CD4-positive, alpha-beta memory T cell (primary cell): ENCODE data around the gene MANEAL. TPM values are rescaled to one million over a fixed set of nuclear protein-coding genes. Genes with fewer than 3 reads are reported as not detected.

Experiments
- CTCF ChIA-PET: fragments of 350-600 bp; sonication (Branson Sonifier 250); formaldehyde crosslinking; loops from one replicate; lab custom pipeline; 2021; ENCODE audit warnings: inconsistent platforms; ENCODE audit not compliant: partially characterized antibody; lab: Charles Lee
- POLR2A ChIA-PET: fragments of 350-600 bp; sonication (Branson Sonifier 250); formaldehyde crosslinking; loops from one replicate; lab custom pipeline; 2021; ENCODE audit not compliant: partially characterized antibody; lab: Charles Lee
- DNase-seq, 5 donors: peaks; one replicate each; pipeline versions ENCODE4 v3.0.0 to v3.0.0-alpha.2; 2020 to 2022; ENCODE audit warnings: mixed read lengths in 1 of 5
- H3K27ac ChIP-seq: one replicate; pipeline ENCODE4 v1.7.0; 2013; ENCODE audit warnings: low read depth, low read length
- H3K27me3 ChIP-seq: 2 replicates; pipeline ENCODE4 v1.7.0; 2013; ENCODE audit warnings: mild to moderate bottlenecking, low read length, moderate library complexity; ENCODE audit not compliant: insufficient read depth
- H3K36me3 ChIP-seq: 2 replicates; pipeline ENCODE4 v1.7.0; 2013; ENCODE audit warnings: mild to moderate bottlenecking, low read length, moderate library complexity; ENCODE audit not compliant: insufficient read depth
- H3K4me1 ChIP-seq: 2 replicates; pipeline ENCODE4 v1.7.0; 2013; ENCODE audit warnings: mild to moderate bottlenecking, low read length, moderate library complexity; ENCODE audit not compliant: insufficient read depth
- H3K4me3 ChIP-seq, 2 donors: one replicate each; pipeline ENCODE4 v1.7.0; 2013; ENCODE audit warnings: low read length in 2 of 2, mild to moderate bottlenecking in 1 of 2
- H3K9me3 ChIP-seq, 2 donors: one replicate each; pipeline ENCODE4 v1.7.0; 2013; ENCODE audit warnings: low read length in 2 of 2, control low read depth in 1 of 2; ENCODE audit not compliant: control insufficient read depth in 1 of 2
- H3K27ac Mint-ChIP-seq, 7 donors: one replicate each; pipeline ENCODE4 v1.8.0; 2020 to 2021; ENCODE audit warnings: mixed read lengths in 7 of 7, mild to moderate bottlenecking in 6 of 7, inconsistent platforms in 3 of 7, moderate library complexity in 3 of 7
- H3K27me3 Mint-ChIP-seq, 2 donors: one replicate each; pipeline ENCODE4 v1.8.0; 2020 to 2021; ENCODE audit warnings: mixed read lengths in 2 of 2
- H3K36me3 Mint-ChIP-seq, 2 donors: one replicate each; pipeline ENCODE4 v1.8.0; 2020 to 2021; ENCODE audit warnings: mixed read lengths in 2 of 2, inconsistent platforms in 1 of 2, mild to moderate bottlenecking in 1 of 2
- H3K4me1 Mint-ChIP-seq, 4 donors: one replicate each; pipeline ENCODE4 v1.8.0; 2020 to 2021; ENCODE audit warnings: mixed read lengths in 4 of 4, mild to moderate bottlenecking in 1 of 4
- H3K4me3 Mint-ChIP-seq, 8 donors: one replicate each; pipeline ENCODE4 v1.8.0; 2020 to 2021; ENCODE audit warnings: mixed read lengths in 8 of 8, mild to moderate bottlenecking in 7 of 8, moderate library complexity in 6 of 8, inconsistent platforms in 3 of 8
- H3K9me3 Mint-ChIP-seq, 8 donors: one replicate each; pipeline ENCODE4 v1.8.0; 2020 to 2021; ENCODE audit warnings: mixed read lengths in 8 of 8, mild to moderate bottlenecking in 5 of 8, inconsistent platforms in 3 of 8, moderate library complexity in 1 of 8
- intact Hi-C: fragments of 100-400 bp; cut with micrococcal nuclease; formaldehyde crosslinking; loops from one replicate; pipeline ENCODE4 v1.15.1; 2023
- polyA plus RNA-seq, 2 donors: library from polyadenylated mRNA; unstranded; fragments of 300-500 nt; fragmentation: Illumina TruSeq; gene quantifications; one replicate each; pipeline ENCODE4 v1.2.3, GENCODE V29; 2021
- total RNA-seq, 2 experiments: library from RNA; stranded (reverse); gene quantifications; one replicate each; pipeline ENCODE4 v1.2.3, GENCODE V29; 2021

Gene MANEAL
- total and polyA plus RNA-seq, 4 experiments from 2014 or later, result 0.58 to 2.3 (median 1.6) TPM

DNA sequence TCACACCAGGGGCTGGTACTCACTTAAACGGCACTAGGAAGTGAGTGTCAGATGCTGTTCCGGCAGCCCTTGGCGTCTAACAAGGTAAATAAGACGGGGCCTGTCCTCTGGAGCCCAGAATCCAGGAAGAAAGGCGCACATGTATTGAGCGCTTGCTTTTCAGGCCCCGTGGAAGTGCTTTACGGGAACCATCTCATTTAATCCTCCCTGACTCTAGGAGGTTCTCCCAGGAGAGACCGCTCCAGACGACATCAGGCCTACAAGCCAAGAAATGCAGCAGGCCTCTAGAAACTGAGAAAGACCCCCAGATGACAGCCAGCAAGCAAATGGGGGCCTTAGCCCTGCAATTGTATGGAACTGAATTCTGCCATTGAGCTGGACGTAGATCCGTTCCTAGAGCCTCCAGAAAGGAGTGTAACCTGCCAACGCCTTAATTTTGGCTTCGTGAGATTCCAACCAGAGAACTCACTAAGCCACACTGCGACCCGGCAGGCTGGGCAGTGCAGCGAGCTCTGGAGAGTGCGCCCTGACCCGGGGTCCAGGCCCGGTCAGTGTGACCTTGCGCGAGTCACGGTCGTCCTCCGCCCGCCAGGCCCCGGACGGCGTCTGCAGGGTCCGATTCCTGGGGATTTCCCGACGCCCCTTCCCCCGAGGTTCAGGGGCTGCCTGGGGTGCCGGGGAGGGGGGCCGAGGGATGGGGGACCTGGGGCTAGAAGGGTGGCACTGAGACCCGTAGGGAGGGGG lies 532 bp upstream of the MANEAL start:
- H3K36me3 ChIP-seq, result no peaks in the 10 kb centered on the region
- no peaks in the 10 kb centered on the region for H3K9me3 Mint-ChIP-seq
- CTCF ChIA-PET, result no interaction called here
- H3K4me3 Mint-ChIP-seq, result peak overlapping the region; percentile 45 to 78 (median 65)
- no peak overlapping the region for H3K27ac Mint-ChIP-seq
- no peaks in the 10 kb centered on the region for H3K9me3 ChIP-seq
- H3K36me3 Mint-ChIP-seq, result peaks cover 0 to 2% of the 10 kb centered on the region in 2 donors
- peaks cover 14 to 37% of the 10 kb centered on the region in 2 donors for H3K27me3 Mint-ChIP-seq
- H3K4me1 Mint-ChIP-seq, result peaks cover 2 to 25% (median 13%) of the 10 kb centered on the region in 4 donors
- H3K4me1 ChIP-seq, result peaks cover 13% of the 10 kb centered on the region
- POLR2A ChIA-PET, result no interaction called here
- H3K4me3 ChIP-seq, result no peak overlapping the region
- H3K27me3 ChIP-seq, result peaks cover 4% of the 10 kb centered on the region
- DNase-seq, result no peak
- intact Hi-C loops, result no loop called here
- H3K27ac ChIP-seq, result no peak overlapping the region

DNA sequence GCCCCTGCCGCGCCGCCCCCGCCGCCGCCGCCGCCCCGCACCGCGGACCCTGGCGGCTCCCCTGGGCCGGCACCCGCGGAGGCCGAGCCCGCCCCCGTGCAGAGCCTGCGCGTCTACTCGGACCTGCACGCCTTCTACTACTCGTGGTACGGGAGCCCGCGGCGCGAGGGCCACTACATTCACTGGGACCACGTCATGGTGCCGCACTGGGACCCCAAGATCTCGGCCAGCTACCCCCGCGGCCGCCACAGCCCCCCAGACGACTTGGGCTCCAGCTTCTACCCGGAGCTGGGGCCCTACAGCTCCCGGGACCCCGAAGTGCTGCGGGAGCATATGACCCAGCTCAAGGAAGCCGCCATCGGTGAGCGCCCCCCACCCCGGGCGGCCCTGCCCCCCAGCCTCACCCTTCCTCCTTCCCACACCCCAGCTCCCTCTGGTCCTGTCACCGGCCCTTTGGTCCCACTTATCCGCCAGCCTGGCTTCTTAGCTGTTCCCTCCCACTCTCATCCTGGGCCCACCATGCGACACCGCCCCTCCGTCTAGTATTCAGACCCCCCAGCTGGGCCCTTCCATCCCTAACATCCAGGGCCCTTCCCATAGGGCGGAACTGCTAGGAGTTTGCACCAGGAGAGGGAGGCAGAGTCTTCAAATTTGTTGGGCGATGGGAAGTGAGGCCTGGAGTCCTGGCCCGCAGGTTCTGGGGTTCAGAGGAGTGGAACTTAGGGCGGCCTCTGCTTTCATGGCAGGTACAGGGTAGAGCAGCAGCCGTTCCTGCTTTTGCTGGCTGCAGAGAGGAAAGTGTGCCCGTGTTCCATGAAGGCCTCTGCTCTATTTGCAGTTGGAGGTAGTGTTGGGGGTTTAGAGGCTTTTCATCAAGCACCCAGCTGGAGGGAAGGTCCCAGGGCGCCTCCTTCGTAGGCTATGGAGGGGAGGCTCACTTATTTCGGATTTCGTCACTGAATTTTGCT lies 1.0 kb downstream of the MANEAL start:
- Mint-ChIP-seq H3K36me3 (peaks cover 7 to 10% of the 10 kb centered on the region in 2 donors), H3K4me1 (peaks cover 2 to 25% (median 13%) of the 10 kb centered on the region in 4 donors), H3K27ac (peak overlapping the region in 1 of 7 donors; percentile 73), H3K9me3 (no peaks in the 10 kb centered on the region), H3K4me3 (peak overlapping the region; percentile 65 to 88 (median 77)), H3K27me3 (peaks cover 12 to 32% of the 10 kb centered on the region in 2 donors)
- ChIA-PET POLR2A (no interaction called here), CTCF (no interaction called here)
- intact Hi-C loops, result no loop called here
- no peak overlapping the region for H3K27ac ChIP-seq
- H3K4me1 ChIP-seq, result peaks cover 13% of the 10 kb centered on the region
- no peak for DNase-seq
- no peaks in the 10 kb centered on the region for H3K36me3 ChIP-seq
- no peaks in the 10 kb centered on the region for H3K9me3 ChIP-seq
- H3K4me3 ChIP-seq, result no peak overlapping the region
- no peaks in the 10 kb centered on the region for H3K27me3 ChIP-seq

DNA sequence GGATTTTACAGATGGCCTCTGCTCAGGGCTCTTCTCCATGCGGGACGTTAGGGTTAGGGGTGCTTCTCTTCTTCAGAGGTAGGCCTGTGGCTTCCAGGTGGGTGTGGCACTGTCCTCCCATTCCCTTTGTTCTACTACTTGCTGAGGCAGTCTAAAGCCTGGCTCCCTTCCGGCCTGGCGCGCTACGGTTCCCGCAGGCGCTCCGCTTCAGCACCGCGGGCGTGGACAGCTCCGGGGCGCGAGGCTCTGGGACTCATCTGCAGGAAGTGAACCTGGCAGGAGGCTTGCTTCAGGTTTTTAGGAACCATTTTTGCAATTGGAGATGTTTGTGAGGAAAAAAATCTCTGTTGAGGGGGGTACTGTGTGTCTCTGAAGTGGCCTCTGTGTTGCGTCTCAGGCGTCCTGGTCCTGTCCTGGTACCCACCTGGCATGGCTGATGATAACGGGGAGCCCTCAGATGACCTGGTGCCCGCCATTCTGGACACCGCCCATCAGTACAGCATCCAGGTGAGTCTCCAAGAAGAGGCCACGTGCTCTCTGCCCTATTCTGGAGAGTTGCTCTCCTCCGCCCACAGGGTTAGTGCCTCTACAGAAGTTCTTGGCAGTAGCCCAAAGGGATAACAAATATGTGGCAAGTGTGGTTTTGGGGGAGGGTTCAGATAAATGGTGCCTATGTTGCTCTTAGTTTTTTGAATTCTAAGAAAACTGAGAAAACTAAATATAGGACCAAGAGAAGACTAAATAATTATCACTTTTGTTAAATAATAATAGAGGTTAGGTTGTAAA lies 1.9 kb downstream of the MANEAL start:
- POLR2A ChIA-PET, result no interaction called here
- no peaks in the 10 kb centered on the region for H3K9me3 ChIP-seq
- Mint-ChIP-seq H3K4me1 (peaks cover 2 to 25% (median 13%) of the 10 kb centered on the region in 4 donors), H3K9me3 (no peaks in the 10 kb centered on the region), H3K36me3 (peaks cover 12 to 17% of the 10 kb centered on the region in 2 donors), H3K4me3 (peak overlapping the region; percentile 63 to 88 (median 77)), H3K27ac (peak overlapping the region in 2 of 7 donors; percentile 59 to 73), H3K27me3 (peaks cover 12 to 26% of the 10 kb centered on the region in 2 donors)
- no peaks in the 10 kb centered on the region for H3K27me3 ChIP-seq
- H3K36me3 ChIP-seq, result peaks cover 4% of the 10 kb centered on the region
- H3K27ac ChIP-seq, result no peak overlapping the region
- peaks cover 13% of the 10 kb centered on the region for H3K4me1 ChIP-seq
- peak in 4 of 5 donors; percentile 27 to 49 (median 36) for DNase-seq
- CTCF ChIA-PET, result no interaction called here
- no peak overlapping the region for H3K4me3 ChIP-seq
- intact Hi-C loops, result no loop called here

DNA sequence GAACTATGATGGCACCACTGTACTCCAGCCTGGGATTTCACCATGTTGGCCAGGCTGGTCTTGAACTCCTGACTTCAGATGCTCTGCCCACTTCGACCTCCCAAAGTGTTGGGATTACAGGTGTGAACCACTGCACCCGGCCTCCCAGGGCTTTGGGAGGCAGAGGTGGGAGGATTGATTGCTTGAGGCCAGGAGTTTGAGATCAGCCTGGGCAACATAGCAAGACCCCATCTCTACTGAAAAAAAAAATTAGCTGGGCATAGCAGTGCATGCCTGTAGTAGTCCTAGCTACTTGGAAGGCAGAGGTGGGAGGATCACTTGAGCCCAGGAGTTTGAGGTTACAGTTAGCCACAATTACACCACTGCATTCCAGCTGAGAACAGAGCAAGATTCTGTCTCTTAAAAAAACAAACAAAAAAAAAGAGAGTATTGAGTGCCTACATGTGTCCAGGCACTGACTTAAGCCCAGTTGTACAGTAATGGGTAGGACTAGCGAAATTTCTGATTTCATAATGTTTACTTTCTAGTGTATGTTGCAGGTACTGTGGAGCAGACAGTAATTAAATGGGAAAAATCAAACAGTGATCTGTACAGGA lies 4.2 kb downstream of the MANEAL start:
- peaks cover 2 to 17% (median 13%) of the 10 kb centered on the region in 4 donors for H3K4me1 Mint-ChIP-seq
- peaks cover 10% of the 10 kb centered on the region for H3K36me3 ChIP-seq
- H3K4me1 ChIP-seq, result peaks cover 13% of the 10 kb centered on the region
- no peaks in the 10 kb centered on the region for H3K9me3 ChIP-seq
- DNase-seq, result no peak
- H3K9me3 Mint-ChIP-seq, result no peaks in the 10 kb centered on the region
- H3K4me3 Mint-ChIP-seq, result no peak overlapping the region
- intact Hi-C loops, result no loop called here
- H3K27me3 Mint-ChIP-seq, result peaks cover 4 to 6% of the 10 kb centered on the region in 2 donors
- peaks cover 23 to 24% of the 10 kb centered on the region in 2 donors for H3K36me3 Mint-ChIP-seq
- CTCF ChIA-PET, result no interaction called here
- POLR2A ChIA-PET, result no interaction called here
- no peaks in the 10 kb centered on the region for H3K27me3 ChIP-seq
- H3K27ac Mint-ChIP-seq, result peak overlapping the region in 1 of 7 donors; percentile 8
- H3K27ac ChIP-seq, result no peak overlapping the region
- no peak overlapping the region for H3K4me3 ChIP-seq

DNA sequence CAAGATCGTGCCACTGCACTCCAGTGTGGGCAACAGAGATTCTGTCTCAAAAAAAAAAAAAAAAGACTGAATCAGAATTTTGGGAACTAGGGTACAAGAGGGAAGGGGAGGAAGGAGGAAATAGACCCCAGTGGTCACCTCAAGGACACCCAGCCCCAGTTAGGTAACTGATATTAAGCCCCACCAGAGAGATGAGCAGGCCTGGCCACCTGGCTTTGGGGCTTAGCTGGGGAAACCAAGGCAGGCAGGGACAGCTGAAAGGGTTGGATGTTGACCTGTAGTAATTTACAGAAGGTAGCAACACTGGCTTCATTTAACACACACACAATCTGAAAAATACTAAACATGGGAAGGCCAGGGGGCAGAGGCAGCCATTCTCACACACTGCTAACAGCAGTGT lies 8.8 kb downstream of the MANEAL start:
- no peaks in the 10 kb centered on the region for H3K9me3 ChIP-seq
- peaks cover 4 to 29% (median 17%) of the 10 kb centered on the region in 4 donors for H3K4me1 Mint-ChIP-seq
- H3K9me3 Mint-ChIP-seq, result no peaks in the 10 kb centered on the region
- no peaks in the 10 kb centered on the region for H3K27me3 ChIP-seq
- ChIA-PET POLR2A (no interaction called here), CTCF (interaction anchor here (0.7 kb wide), 1 partner anchor 287 kb away, joined by 3 read pairs; no protein-coding TSS in a partner anchor)
- no peak overlapping the region for H3K27ac ChIP-seq
- intact Hi-C loops, result no loop called here
- H3K36me3 ChIP-seq, result peaks cover 41% of the 10 kb centered on the region
- no peaks in the 10 kb centered on the region for H3K27me3 Mint-ChIP-seq
- H3K36me3 Mint-ChIP-seq, result peaks cover 46 to 63% of the 10 kb centered on the region in 2 donors
- DNase-seq, result no peak
- peak overlapping the region in 3 of 7 donors; percentile 22 to 78 (median 64) for H3K27ac Mint-ChIP-seq
- peaks cover 24% of the 10 kb centered on the region for H3K4me1 ChIP-seq
- no peak overlapping the region for H3K4me3 ChIP-seq
- no peak overlapping the region for H3K4me3 Mint-ChIP-seq

DNA sequence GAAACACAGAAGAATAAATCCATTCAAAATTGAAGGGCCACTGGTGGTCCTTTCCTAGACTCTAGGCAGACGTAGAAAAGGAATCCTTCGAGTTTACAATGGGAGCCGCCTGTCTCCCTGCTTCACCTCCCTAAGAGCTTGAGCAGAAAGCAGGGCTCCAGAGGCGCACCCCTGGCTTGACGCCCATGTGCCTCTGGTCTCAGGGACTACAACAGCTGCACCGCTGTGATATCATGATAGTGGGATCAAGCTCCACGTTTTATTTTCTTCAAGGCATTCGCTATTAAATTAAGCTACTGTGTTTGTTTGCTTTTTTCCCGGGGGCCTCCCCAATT lies 13.5 kb downstream of the MANEAL start:
- H3K9me3 ChIP-seq, result no peaks in the 10 kb centered on the region
- peak overlapping the region; percentile 56 to 83 for H3K4me3 ChIP-seq
- DNase-seq, result no peak
- no peaks in the 10 kb centered on the region for H3K9me3 Mint-ChIP-seq
- H3K36me3 Mint-ChIP-seq, result peaks cover 28 to 54% of the 10 kb centered on the region in 2 donors
- H3K27me3 ChIP-seq, result no peaks in the 10 kb centered on the region
- H3K4me3 Mint-ChIP-seq, result peak overlapping the region; percentile 84 to 89 (median 86)
- peaks cover 40% of the 10 kb centered on the region for H3K4me1 ChIP-seq
- intact Hi-C loops, result loop anchor here (5.0 kb wide), 1 partner anchor 330 kb away; no protein-coding TSS in a partner anchor
- H3K4me1 Mint-ChIP-seq, result peaks cover 13 to 57% (median 32%) of the 10 kb centered on the region in 4 donors
- peaks cover 37% of the 10 kb centered on the region for H3K36me3 ChIP-seq
- peak overlapping the region; percentile 84 to 94 (median 92) for H3K27ac Mint-ChIP-seq
- CTCF ChIA-PET, result interaction anchor here (1.0 to 2.9 kb wide), 2 partner anchors 52 to 114 kb away, joined by 5 to 20 read pairs; partner anchors contain the start of genes CDCA8 and MTF1
- H3K27ac ChIP-seq, result peak overlapping the region; percentile 89
- H3K27me3 Mint-ChIP-seq, result no peaks in the 10 kb centered on the region
- POLR2A ChIA-PET, result interaction anchor here (1.0 to 2.7 kb wide), 11 partner anchors 8 to 293 kb away, joined by 3 to 34 read pairs (median 4); partner anchors contain the start of genes CDCA8, MEAF6 and MTF1
